ENCODE results near the gene NPTXR. TPM values are rescaled to one million over a fixed set of nuclear protein-coding genes. Genes with fewer than 3 reads are reported as not detected.

Gene NPTXR
- total RNA-seq, 1 experiment from 2014 or later = 12.8 TPM

GRCh38 chr22:38841211-38841610 is 2.6 kb downstream of the NPTXR start:
- no peak overlapping the region for H2AFZ ChIP-seq (ENCODE audit: low read depth, low read length, poor library complexity, severe bottlenecking)
- intact Hi-C loops (cut with micrococcal nuclease) = loop anchor here (5.0 kb wide), 1 partner anchor 74 kb away; no protein-coding TSS in a partner anchor
- H3K79me2 ChIP-seq (ENCODE audit: insufficient read depth, low read length) = 0 out of 2 replicates have a peak, but pooled peaks cover 6% of the 10 kb centered on the region
- H3K36me3 ChIP-seq (ENCODE audit: control insufficient read depth in 1 of 2, insufficient read depth in 2 of 2, low read length in 2 of 2) = no peaks in the 10 kb centered on the region
- H3K4me3 ChIP-seq (replicated peaks in 1 of 2; ENCODE audit: low read depth in 1 of 2, low read length in 2 of 2) = no peak overlapping the region
- no peak overlapping the region; the same call in 1 of the 2 replicates for H3K4me2 ChIP-seq (ENCODE audit: low read length)
- BruUV-seq (replicated peaks) = no TSS peak
- H4K20me1 ChIP-seq (ENCODE audit: insufficient read depth) = no peaks in the 10 kb centered on the region
- CTCF ChIA-PET = interaction anchor here (3.0 kb wide), 1 partner anchor 73 kb away, joined by 16 read pairs; no protein-coding TSS in a partner anchor
- H3K9me2 ChIP-seq (ENCODE audit: insufficient read depth) = no peaks in the 10 kb centered on the region
- POLR2A ChIA-PET = no interaction called here
- no peak overlapping the region for H3K27ac ChIP-seq (ENCODE audit: low read depth, low read length)
- no peaks in the 10 kb centered on the region for H3K9me3 ChIP-seq (ENCODE audit: control insufficient read depth in 1 of 2, insufficient read depth in 1 of 2, low read depth in 1 of 2, low read length in 2 of 2)
- DNase-seq (ENCODE audit: low read depth, low spot score) (no peak), ATAC-seq (no peak)
- H3K27me3 ChIP-seq (ENCODE audit: insufficient read depth, low read length) = no peaks in the 10 kb centered on the region
- H3K4me1 ChIP-seq (ENCODE audit: control insufficient read depth in 1 of 2, insufficient read depth in 2 of 2, low read length in 2 of 2) = peaks cover 19 to 35% of the 10 kb centered on the region in 2 experiments
- no peak for TF ChIP-seq MAX (IDR thresholded peaks at IDR 0.05)
- RAD21 ChIA-PET (ENCODE audit: low non-redundant PET in 1 of 2, low total read pairs in 2 of 2, uncharacterized antibody in 2 of 2, unreplicated experiment in 2 of 2) = interaction anchor here in 1 of 2 experiments (0.5 kb wide), 1 partner anchor 46 kb away, joined by 3 read pairs; no protein-coding TSS in a partner anchor
- no peak overlapping the region for H3K9ac ChIP-seq (ENCODE audit: low read length)

GRCh38 chr22:38840129-38840528 is 3.7 kb downstream of the NPTXR start:
- no peak overlapping the region for H3K4me3 ChIP-seq (replicated peaks in 1 of 2; ENCODE audit: low read depth in 1 of 2, low read length in 2 of 2)
- ChIA-PET CTCF (no interaction called here), RAD21 (ENCODE audit: low non-redundant PET in 1 of 2, low total read pairs in 2 of 2, uncharacterized antibody in 2 of 2, unreplicated experiment in 2 of 2) (no interaction called here), POLR2A (no interaction called here)
- H3K4me2 ChIP-seq (ENCODE audit: low read length) = no peak overlapping the region
- no peak overlapping the region for H3K27ac ChIP-seq (ENCODE audit: low read depth, low read length)
- no peak for ATAC-seq
- 0 out of 2 replicates have a peak, but pooled peaks cover 6% of the 10 kb centered on the region for H3K79me2 ChIP-seq (ENCODE audit: insufficient read depth, low read length)
- no peaks in the 10 kb centered on the region for H3K9me3 ChIP-seq (ENCODE audit: control insufficient read depth in 1 of 2, insufficient read depth in 1 of 2, low read depth in 1 of 2, low read length in 2 of 2)
- no peaks in the 10 kb centered on the region for H3K9me2 ChIP-seq (ENCODE audit: insufficient read depth)
- DNase-seq (ENCODE audit: low read depth, low spot score) = no peak
- no peak for TF ChIP-seq ELF1 (IDR thresholded peaks at IDR 0.05; ENCODE audit: borderline replicate concordance, low read depth)
- no peak for TF ChIP-seq JUND (IDR thresholded peaks at IDR 0.05)
- no peak for TF ChIP-seq CTCF (IDR thresholded peaks at IDR 0.05 in 2 of 3, conservative IDR thresholded peaks at IDR 0.05 in 1 of 3; ENCODE audit: borderline replicate concordance in 1 of 3, insufficient read depth in 1 of 3, low read depth in 2 of 3, low read length in 2 of 3)
- no peak for TF ChIP-seq REST (IDR thresholded peaks at IDR 0.05; ENCODE audit: low read depth)
- TF ChIP-seq SIN3A (IDR thresholded peaks at IDR 0.05; ENCODE audit: low read depth) = no peak
- no peak for TF ChIP-seq POLR2AphosphoS5 (IDR thresholded peaks at IDR 0.05; ENCODE audit: low read depth, low read length)
- no peak for TF ChIP-seq ZBTB33 (IDR thresholded peaks at IDR 0.05; ENCODE audit: extremely low read depth, insufficient replicate concordance, low read length)
- no peaks in the 10 kb centered on the region for H3K36me3 ChIP-seq (ENCODE audit: control insufficient read depth in 1 of 2, insufficient read depth in 2 of 2, low read length in 2 of 2)
- H4K20me1 ChIP-seq (ENCODE audit: insufficient read depth) = no peaks in the 10 kb centered on the region
- peaks cover 24 to 44% of the 10 kb centered on the region in 2 experiments for H3K4me1 ChIP-seq (ENCODE audit: control insufficient read depth in 1 of 2, insufficient read depth in 2 of 2, low read length in 2 of 2)
- intact Hi-C loops (cut with micrococcal nuclease) = loop anchor here (5.0 kb wide), 1 partner anchor 73 kb away; no protein-coding TSS in a partner anchor
- no peak overlapping the region for H2AFZ ChIP-seq (ENCODE audit: low read depth, low read length, poor library complexity, severe bottlenecking)
- no TSS peak for BruUV-seq (replicated peaks)
- no peak overlapping the region for H3K9ac ChIP-seq (ENCODE audit: low read length)
- H3K27me3 ChIP-seq (ENCODE audit: insufficient read depth, low read length) = no peaks in the 10 kb centered on the region

Measured in HCT116 (cell line).